DOHH2 (cell line): ENCODE results near the gene FBXO34.

Experiments
- H3F3A ChIP-seq: fragments of 200-600 bp; sonication (generic), shearing (Covaris generic); 2 replicates; pipeline ENCODE4 v1.6.0; 2016; ENCODE audit warnings: antibody characterized with exemption, mild to moderate bottlenecking; ENCODE audit not compliant: control insufficient read depth, insufficient read depth
- H3K27ac ChIP-seq: fragments of 200-600 bp; sonication (generic); 2 replicates; pipeline ENCODE4 v1.5.1; 2014; ENCODE audit warnings: low read depth, mild to moderate bottlenecking, low read length, moderate library complexity
- H3K27me3 ChIP-seq: fragments of 200-600 bp; sonication (generic); 2 replicates; pipeline ENCODE4 v1.6.1; 2014; ENCODE audit warnings: mild to moderate bottlenecking, low read length, mixed read lengths; ENCODE audit not compliant: control insufficient read depth
- H3K36me3 ChIP-seq: fragments of 200-600 bp; sonication (generic); 2 replicates; pipeline ENCODE4 v1.6.1; 2014; ENCODE audit warnings: mild to moderate bottlenecking, low read length, moderate library complexity, mixed read lengths; ENCODE audit not compliant: control insufficient read depth
- H3K4me1 ChIP-seq: fragments of 200-600 bp; sonication (generic); 2 replicates; pipeline ENCODE4 v1.6.1; 2014; ENCODE audit warnings: mild to moderate bottlenecking, low read length, mixed read lengths; ENCODE audit not compliant: control insufficient read depth
- H3K4me2 ChIP-seq: fragments of 200-600 bp; sonication (generic); 2 replicates; pipeline ENCODE4 v1.6.0; 2014; ENCODE audit warnings: mild to moderate bottlenecking, low read length, moderate library complexity
- H3K4me3 ChIP-seq: fragments of 200-600 bp; sonication (generic); 2 replicates; pipeline ENCODE4 v1.5.1; 2014; ENCODE audit warnings: mild to moderate bottlenecking, low read length, mixed read lengths
- H3K79me2 ChIP-seq: fragments of 200-600 bp; sonication (generic); 2 replicates; pipeline ENCODE4 v1.6.1; 2014; ENCODE audit warnings: mild to moderate bottlenecking, low read length, mixed read lengths; ENCODE audit not compliant: control insufficient read depth
- H3K9me2 ChIP-seq: fragments of 200-600 bp; sonication (generic); replicated peaks from 2 replicates; pipeline ENCODE4 v1.6.1; 2014; ENCODE audit warnings: mild to moderate bottlenecking, low read length, mixed read lengths; ENCODE audit not compliant: control insufficient read depth
- H3K9me3 ChIP-seq: fragments of 200-600 bp; sonication (generic); 2 replicates; pipeline ENCODE4 v1.6.1; 2014; ENCODE audit warnings: antibody characterized with exemption, low read length, mixed read lengths; ENCODE audit not compliant: control insufficient read depth, insufficient read depth
- H4K20me1 ChIP-seq: fragments of 200-600 bp; sonication (generic); 2 replicates; pipeline ENCODE4 v1.6.0; 2014; ENCODE audit warnings: low read depth, mild to moderate bottlenecking, antibody characterized with exemption, low read length, moderate library complexity; ENCODE audit not compliant: control insufficient read depth, insufficient read depth
- EZH2phosphoT487 ChIP-seq: fragments of 200-600 bp; sonication (generic); IDR thresholded peaks from 2 replicates; pipeline ENCODE4 v1.6.1; 2017; ENCODE audit warnings: borderline replicate concordance, mild to moderate bottlenecking, antibody characterized with exemption, low read length, moderate library complexity, mixed read lengths
- TF ChIP-seq, protein P1 (sequence below): fragments of 200-600 bp; sonication (generic); IDR thresholded peaks from one replicate; pipeline ENCODE4 v1.5.1; 2014; ENCODE audit warnings: antibody characterized with exemption, mild to moderate bottlenecking, low read depth, low read length; ENCODE audit not compliant: poor library complexity, severe bottlenecking

Gene FBXO34

GRCh38 chr14:55313480-55313879 is 42.3 kb downstream of the FBXO34 start:
- no peaks in the 10 kb centered on the region for H3F3A ChIP-seq
- no peaks in the 10 kb centered on the region for H4K20me1 ChIP-seq
- H3K27me3 ChIP-seq = no peaks in the 10 kb centered on the region
- H3K79me2 ChIP-seq = peaks cover 23% of the 10 kb centered on the region
- H3K4me1 ChIP-seq = no peaks in the 10 kb centered on the region
- H3K27ac ChIP-seq = no peak overlapping the region
- peaks cover 46% of the 10 kb centered on the region for H3K36me3 ChIP-seq
- peaks cover 36% of the 10 kb centered on the region; the same call in 1 of the 2 replicates for H3K9me3 ChIP-seq
- no peak overlapping the region for H3K4me2 ChIP-seq
- H3K9me2 ChIP-seq = no peaks in the 10 kb centered on the region
- TF ChIP-seq EZH2phosphoT487 = no peak
- TF ChIP-seq, protein P1, sequence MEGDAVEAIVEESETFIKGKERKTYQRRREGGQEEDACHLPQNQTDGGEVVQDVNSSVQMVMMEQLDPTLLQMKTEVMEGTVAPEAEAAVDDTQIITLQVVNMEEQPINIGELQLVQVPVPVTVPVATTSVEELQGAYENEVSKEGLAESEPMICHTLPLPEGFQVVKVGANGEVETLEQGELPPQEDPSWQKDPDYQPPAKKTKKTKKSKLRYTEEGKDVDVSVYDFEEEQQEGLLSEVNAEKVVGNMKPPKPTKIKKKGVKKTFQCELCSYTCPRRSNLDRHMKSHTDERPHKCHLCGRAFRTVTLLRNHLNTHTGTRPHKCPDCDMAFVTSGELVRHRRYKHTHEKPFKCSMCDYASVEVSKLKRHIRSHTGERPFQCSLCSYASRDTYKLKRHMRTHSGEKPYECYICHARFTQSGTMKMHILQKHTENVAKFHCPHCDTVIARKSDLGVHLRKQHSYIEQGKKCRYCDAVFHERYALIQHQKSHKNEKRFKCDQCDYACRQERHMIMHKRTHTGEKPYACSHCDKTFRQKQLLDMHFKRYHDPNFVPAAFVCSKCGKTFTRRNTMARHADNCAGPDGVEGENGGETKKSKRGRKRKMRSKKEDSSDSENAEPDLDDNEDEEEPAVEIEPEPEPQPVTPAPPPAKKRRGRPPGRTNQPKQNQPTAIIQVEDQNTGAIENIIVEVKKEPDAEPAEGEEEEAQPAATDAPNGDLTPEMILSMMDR = no peak
- H3K4me3 ChIP-seq = no peak overlapping the region

DNA sequence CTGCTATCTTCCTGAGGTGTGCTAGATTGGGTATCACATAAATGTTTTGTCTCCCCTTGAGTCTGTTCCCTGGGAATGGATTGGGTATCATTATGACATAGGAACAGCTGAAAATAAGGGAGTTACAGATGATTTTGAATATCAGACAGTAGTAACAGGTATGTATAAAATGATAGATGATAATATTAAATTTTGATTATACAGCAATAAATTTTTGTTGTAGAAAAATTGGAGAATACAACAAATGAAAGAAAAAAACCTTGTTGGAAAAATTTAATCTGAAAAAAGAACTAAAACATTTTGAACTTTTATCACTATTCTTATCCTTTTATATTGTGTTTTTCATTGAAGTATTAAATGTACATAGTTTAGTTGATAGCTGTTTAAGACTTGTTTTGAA is 43.2 kb downstream of the FBXO34 start:
- TF ChIP-seq, protein P1 = no peak
- TF ChIP-seq EZH2phosphoT487 = no peak
- no peaks in the 10 kb centered on the region for H3K4me1 ChIP-seq
- peaks cover 46% of the 10 kb centered on the region for H3K36me3 ChIP-seq
- H3K4me3 ChIP-seq = no peak overlapping the region
- no peak overlapping the region for H3K4me2 ChIP-seq
- no peak overlapping the region for H3K27ac ChIP-seq
- H3K9me2 ChIP-seq = no peaks in the 10 kb centered on the region
- H3K9me3 ChIP-seq = peaks cover 36% of the 10 kb centered on the region; the same call in 1 of the 2 replicates
- H3F3A ChIP-seq = no peaks in the 10 kb centered on the region
- H4K20me1 ChIP-seq = no peaks in the 10 kb centered on the region
- no peaks in the 10 kb centered on the region for H3K27me3 ChIP-seq
- H3K79me2 ChIP-seq = peaks cover 18% of the 10 kb centered on the region

GRCh38 chr14:55316564-55316963 is 45.3 kb downstream of the FBXO34 start:
- TF ChIP-seq, protein P1 = no peak
- TF ChIP-seq EZH2phosphoT487 = no peak
- H3K36me3 ChIP-seq = peaks cover 29% of the 10 kb centered on the region
- H3K9me3 ChIP-seq = peaks cover 21% of the 10 kb centered on the region; the same call in 1 of the 2 replicates
- no peaks in the 10 kb centered on the region for H3K27me3 ChIP-seq
- no peak overlapping the region for H3K4me3 ChIP-seq
- H3K27ac ChIP-seq = no peak overlapping the region
- H3K9me2 ChIP-seq = no peaks in the 10 kb centered on the region
- no peaks in the 10 kb centered on the region for H3F3A ChIP-seq
- H3K4me1 ChIP-seq = no peaks in the 10 kb centered on the region
- peaks cover 6% of the 10 kb centered on the region; the same call in 1 of the 2 replicates for H3K79me2 ChIP-seq
- no peak overlapping the region for H3K4me2 ChIP-seq
- H4K20me1 ChIP-seq = no peaks in the 10 kb centered on the region
